LNCaP clone FGC (cell line): Measurements from ENCODE around the gene PTPN9.
"Not testable (repeated sequence)": the region's sequence is repeated elsewhere in the genome, so short reads cannot be mapped to it uniquely, and the experiment has no call there.

Experiments used
- DNase-seq: peaks from one replicate; pipeline ENCODE4 v3.0.0-alpha.2; 2011; ENCODE audit warnings: low read depth
- H3K4me3 ChIP-seq: 2 replicates; pipeline ENCODE4 v1.5.1; 2011; ENCODE audit warnings: mild to moderate bottlenecking, low read depth, low read length, control low read depth
- CTCF ChIP-seq: IDR thresholded peaks from 2 replicates; pipeline ENCODE4 v1.5.1; 2012; ENCODE audit warnings: mild to moderate bottlenecking; ENCODE audit not compliant: control insufficient read depth, insufficient read depth; ENCODE audit errors: extremely low read depth

PTPN9 gene

DNA sequence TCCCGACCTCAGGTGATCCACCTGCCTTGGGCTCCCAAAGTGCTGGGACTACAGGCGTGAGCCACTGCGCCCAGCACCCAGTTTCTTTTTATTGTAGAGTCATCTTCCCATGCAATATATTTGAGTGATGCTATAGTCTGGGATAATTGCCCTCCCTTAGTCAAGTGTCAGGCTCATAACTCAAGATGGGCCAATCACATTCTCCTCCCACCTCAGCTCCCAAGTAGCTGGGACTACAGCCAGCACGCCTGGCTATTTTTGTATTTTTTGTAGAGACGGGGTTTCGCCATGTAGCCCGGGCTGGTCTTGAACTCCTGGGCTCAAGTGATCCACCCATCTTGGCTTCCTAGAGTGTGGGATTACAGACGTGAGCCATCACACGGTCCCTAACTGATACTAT is 15.2 kb upstream of the PTPN9 start:
- no peak for DNase-seq
- no peak overlapping the region for H3K4me3 ChIP-seq
- no peak for TF ChIP-seq CTCF

GRCh38 chr15:75591655-75592364 is 12.7 kb upstream of the PTPN9 start:
- DNase-seq = no peak
- no peak overlapping the region for H3K4me3 ChIP-seq
- no peak for TF ChIP-seq CTCF

GRCh38 chr15:75590239-75590638 is 11.1 kb upstream of the PTPN9 start:
- no peak for TF ChIP-seq CTCF
- no peak overlapping the region for H3K4me3 ChIP-seq
- DNase-seq = no peak

DNA sequence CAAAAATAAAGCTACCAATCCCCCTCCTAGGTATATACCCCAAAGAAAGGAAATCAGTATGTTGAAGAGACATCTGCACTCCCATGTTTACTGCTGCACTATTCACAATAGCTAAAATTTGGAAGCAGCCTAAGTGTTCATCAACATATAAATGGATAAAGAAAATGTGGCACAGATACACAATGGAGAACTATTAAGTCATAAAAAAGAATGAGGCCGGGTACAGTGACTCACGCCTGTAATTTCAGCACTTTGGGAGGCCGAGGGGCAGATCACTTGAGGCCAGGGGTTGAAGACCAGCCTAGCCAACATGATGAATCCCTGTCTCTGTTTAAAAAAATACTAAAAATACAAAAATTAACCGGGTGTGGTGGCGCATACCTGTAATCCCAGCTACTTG is 10.0 kb upstream of the PTPN9 start:
- DNase-seq = no peak
- TF ChIP-seq CTCF = no peak
- no peak overlapping the region for H3K4me3 ChIP-seq

DNA sequence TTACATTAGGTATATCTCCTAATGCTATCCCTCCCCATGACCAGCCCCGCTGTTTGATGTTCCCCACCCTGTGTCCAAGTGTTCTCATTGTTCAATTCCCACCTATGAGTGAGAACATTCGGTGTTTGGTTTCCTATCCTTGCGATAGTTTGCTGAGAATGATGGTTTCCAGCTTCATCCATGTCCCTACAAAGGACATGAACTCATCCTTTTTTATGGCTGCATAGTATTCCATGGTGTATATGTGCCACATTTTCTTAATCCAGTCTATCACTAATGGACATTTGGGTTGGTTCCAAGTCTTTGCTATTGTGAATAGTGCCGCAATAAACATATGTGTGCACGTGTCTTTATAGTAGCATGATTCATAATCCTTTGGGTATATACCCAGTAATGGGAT is 7.3 kb upstream of the PTPN9 start:
- H3K4me3 ChIP-seq, DNase-seq: not testable (repeated sequence)

GRCh38 chr15:75584121-75584520 is 5.0 kb upstream of the PTPN9 start:
- DNase-seq = no peak
- no peak for TF ChIP-seq CTCF
- no peak overlapping the region for H3K4me3 ChIP-seq

DNA sequence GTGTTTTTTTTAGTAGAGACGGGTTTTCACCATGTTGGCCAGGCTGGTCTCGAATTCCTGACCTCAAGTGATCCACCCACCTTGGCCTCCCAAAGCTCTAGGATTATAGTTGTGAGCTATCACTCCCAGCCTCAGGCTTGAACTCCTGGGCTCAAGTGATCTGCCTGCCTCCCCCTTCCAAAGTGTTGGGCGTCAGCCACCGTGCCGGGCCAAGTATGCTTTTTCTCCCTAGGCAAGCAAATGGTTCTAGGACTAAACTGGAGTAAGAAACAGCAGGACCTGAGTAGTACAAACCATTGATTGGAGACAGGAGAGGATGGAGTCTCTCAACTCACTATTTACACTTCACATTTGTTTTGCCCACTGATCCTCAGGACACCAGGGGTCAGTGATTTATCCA is 4.6 kb upstream of the PTPN9 start:
- no peak for TF ChIP-seq CTCF
- no peak overlapping the region for H3K4me3 ChIP-seq

DNA sequence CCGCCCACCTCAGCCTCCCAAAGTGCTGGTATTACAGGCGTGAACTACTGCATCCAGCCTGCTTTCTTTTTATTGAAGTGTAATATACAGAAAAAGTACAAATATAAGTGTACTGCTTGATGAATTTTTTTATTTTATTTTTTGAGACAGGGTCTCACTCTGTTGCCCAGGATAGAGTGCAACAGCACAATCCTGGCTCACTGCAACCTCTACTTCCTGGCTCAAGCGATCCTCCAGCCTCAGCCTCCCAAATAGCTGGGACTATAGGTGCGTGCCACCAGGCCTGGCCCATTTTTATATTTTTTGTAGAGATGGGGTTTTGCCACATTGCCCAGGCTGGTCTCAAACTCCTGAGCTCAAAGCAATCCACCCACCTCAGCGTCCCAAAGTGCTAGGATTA is 3.8 kb upstream of the PTPN9 start:
- H3K4me3 ChIP-seq, DNase-seq: not testable (repeated sequence)

More for the DNA sequence above, 4.6 kb upstream of the PTPN9 start:
- no peak for DNase-seq
